Activated CD8-positive, alpha-beta memory T cell treated with anti-CD3 and anti-CD28 coated beads, Interleukin-2, amount 10 ng/mL, durations not matched to agents 7 days and 5 days (primary cell): Measurements from ENCODE around the gene FCAMR. TPM values are rescaled to one million over a fixed set of nuclear protein-coding genes. Genes with fewer than 3 reads are reported as not detected.
A peak's percentile ranks its signal among the peaks of the same experiment; 100 is the strongest.

Experiments used
- ATAC-seq: fragments of 150-1000 bp; cut with Tn5 transposase; one replicate; pipeline ENCODE4 v1.10.0; 2021; ENCODE audit warnings: moderate library complexity
- CTCF ChIA-PET: fragments of 350-600 bp; sonication (Branson Sonifier 250); formaldehyde crosslinking; loops from one replicate; lab custom pipeline; 2021; ENCODE audit warnings: antibody characterized with exemption; lab: Charles Lee
- DNase-seq: peaks from one replicate; pipeline ENCODE4 v3.0.0-alpha.2; 2020
- H3K27ac Mint-ChIP-seq: one replicate; pipeline ENCODE4 v1.8.0; 2021; ENCODE audit warnings: mild to moderate bottlenecking, mixed read lengths
- H3K27me3 Mint-ChIP-seq: one replicate; pipeline ENCODE4 v1.8.0; 2021; ENCODE audit warnings: mixed read lengths
- H3K36me3 Mint-ChIP-seq: one replicate; pipeline ENCODE4 v1.8.0; 2021; ENCODE audit warnings: mild to moderate bottlenecking, mixed read lengths
- H3K4me1 Mint-ChIP-seq: one replicate; pipeline ENCODE4 v1.8.0; 2021; ENCODE audit warnings: mixed read lengths
- H3K4me3 Mint-ChIP-seq: one replicate; pipeline ENCODE4 v1.8.0; 2021; ENCODE audit warnings: mild to moderate bottlenecking, moderate library complexity, mixed read lengths
- H3K9me3 Mint-ChIP-seq: one replicate; pipeline ENCODE4 v1.8.0; 2022; ENCODE audit warnings: low read depth, mixed read lengths
- total RNA-seq, 2 experiments: library from RNA; stranded (reverse); gene quantifications; one replicate each; pipeline ENCODE4 v1.2.3, GENCODE V29; 2021

FCAMR gene
- total RNA-seq, 2 experiments from 2014 or later = not detected

GRCh38 chr1:206985162-206985749, 15.0 kb upstream of the FCAMR start:
- Mint-ChIP-seq H3K36me3 (no peaks in the 10 kb centered on the region), H3K4me3 (no peak overlapping the region), H3K4me1 (peaks cover 6% of the 10 kb centered on the region), H3K27me3 (peaks cover 54% of the 10 kb centered on the region), H3K27ac (no peak overlapping the region), H3K9me3 (no peaks in the 10 kb centered on the region)
- ATAC-seq (no peak), DNase-seq (no peak)
- CTCF ChIA-PET = interaction anchor here (1.0 to 7.0 kb wide), 5 partner anchors 50 to 420 kb away, joined by 3 to 124 read pairs (median 5); no protein-coding TSS in a partner anchor

- CTCF ChIA-PET = interaction anchor here (0.7 to 7.1 kb wide), 51 partner anchors 9 to 517 kb away, joined by 3 to 124 read pairs (median 5); partner anchors contain the start of genes DYRK3, FCAMR, FCMR and IL20
- H3K4me3 Mint-ChIP-seq = no peak overlapping the region
- DNase-seq (peak; percentile 74), ATAC-seq (peak; percentile 85)
- H3K36me3 Mint-ChIP-seq = no peaks in the 10 kb centered on the region
- H3K4me1 Mint-ChIP-seq = no peaks in the 10 kb centered on the region
- H3K27ac Mint-ChIP-seq = no peak overlapping the region
- H3K27me3 Mint-ChIP-seq = peaks cover 40% of the 10 kb centered on the region
- H3K9me3 Mint-ChIP-seq = no peaks in the 10 kb centered on the region
Measured at GRCh38 chr1:206982216-206982615, 12.0 kb upstream of the FCAMR start.

- Mint-ChIP-seq H3K27me3 (peaks cover 23% of the 10 kb centered on the region), H3K27ac (no peak overlapping the region), H3K4me1 (no peaks in the 10 kb centered on the region), H3K36me3 (no peaks in the 10 kb centered on the region), H3K4me3 (no peak overlapping the region), H3K9me3 (no peaks in the 10 kb centered on the region)
- CTCF ChIA-PET = interaction anchor here (0.5 to 7.1 kb wide), 8 partner anchors 10 to 344 kb away, joined by 3 to 124 read pairs (median 5); partner anchors contain the start of genes DYRK3, FCAMR and MAPKAPK2
- ATAC-seq (no peak), DNase-seq (no peak)
Measured at GRCh38 chr1:206979379-206980043, 9.3 kb upstream of the FCAMR start.

GRCh38 chr1:206978259-206978658, 8.0 kb upstream of the FCAMR start:
- Mint-ChIP-seq H3K4me1 (no peaks in the 10 kb centered on the region), H3K9me3 (no peaks in the 10 kb centered on the region), H3K4me3 (no peak overlapping the region), H3K36me3 (no peaks in the 10 kb centered on the region), H3K27ac (no peak overlapping the region), H3K27me3 (peaks cover 20% of the 10 kb centered on the region)
- no peak for DNase-seq
- CTCF ChIA-PET = interaction anchor here (0.8 to 7.1 kb wide), 6 partner anchors 11 to 315 kb away, joined by 3 to 124 read pairs (median 4); no protein-coding TSS in a partner anchor
- no peak for ATAC-seq

- Mint-ChIP-seq H3K27me3 (peaks cover 33% of the 10 kb centered on the region), H3K9me3 (no peaks in the 10 kb centered on the region), H3K36me3 (no peaks in the 10 kb centered on the region), H3K4me1 (no peaks in the 10 kb centered on the region), H3K27ac (no peak overlapping the region), H3K4me3 (no peak overlapping the region)
- CTCF ChIA-PET = interaction anchor here (1.0 to 1.6 kb wide), 3 partner anchors 24 to 166 kb away, joined by 3 to 5 read pairs (median 3); no protein-coding TSS in a partner anchor
- ATAC-seq = no peak
- DNase-seq = peak; percentile 19
Measured at GRCh38 chr1:206975306-206975705, 5.0 kb upstream of the FCAMR start.

GRCh38 chr1:206974140-206974539, 3.9 kb upstream of the FCAMR start:
- peak; percentile 35 for DNase-seq
- CTCF ChIA-PET = interaction anchor here (1.0 to 7.4 kb wide), 6 partner anchors 8 to 239 kb away, joined by 3 to 47 read pairs (median 6); no protein-coding TSS in a partner anchor
- no peaks in the 10 kb centered on the region for H3K4me1 Mint-ChIP-seq
- no peak overlapping the region for H3K4me3 Mint-ChIP-seq
- no peaks in the 10 kb centered on the region for H3K36me3 Mint-ChIP-seq
- no peak overlapping the region for H3K27ac Mint-ChIP-seq
- H3K9me3 Mint-ChIP-seq = no peaks in the 10 kb centered on the region
- no peak for ATAC-seq
- peaks cover 42% of the 10 kb centered on the region for H3K27me3 Mint-ChIP-seq

GRCh38 chr1:206972728-206973127, 2.5 kb upstream of the FCAMR start:
- H3K4me3 Mint-ChIP-seq = no peak overlapping the region
- DNase-seq = peak; percentile 15
- no peak overlapping the region for H3K27ac Mint-ChIP-seq
- H3K4me1 Mint-ChIP-seq = peaks cover 8% of the 10 kb centered on the region
- H3K9me3 Mint-ChIP-seq = no peaks in the 10 kb centered on the region
- ATAC-seq = no peak
- no peaks in the 10 kb centered on the region for H3K36me3 Mint-ChIP-seq
- H3K27me3 Mint-ChIP-seq = peaks cover 43% of the 10 kb centered on the region
- CTCF ChIA-PET = interaction anchor here (1.5 to 7.4 kb wide), 6 partner anchors 10 to 246 kb away, joined by 5 to 47 read pairs (median 6); no protein-coding TSS in a partner anchor

DNA sequence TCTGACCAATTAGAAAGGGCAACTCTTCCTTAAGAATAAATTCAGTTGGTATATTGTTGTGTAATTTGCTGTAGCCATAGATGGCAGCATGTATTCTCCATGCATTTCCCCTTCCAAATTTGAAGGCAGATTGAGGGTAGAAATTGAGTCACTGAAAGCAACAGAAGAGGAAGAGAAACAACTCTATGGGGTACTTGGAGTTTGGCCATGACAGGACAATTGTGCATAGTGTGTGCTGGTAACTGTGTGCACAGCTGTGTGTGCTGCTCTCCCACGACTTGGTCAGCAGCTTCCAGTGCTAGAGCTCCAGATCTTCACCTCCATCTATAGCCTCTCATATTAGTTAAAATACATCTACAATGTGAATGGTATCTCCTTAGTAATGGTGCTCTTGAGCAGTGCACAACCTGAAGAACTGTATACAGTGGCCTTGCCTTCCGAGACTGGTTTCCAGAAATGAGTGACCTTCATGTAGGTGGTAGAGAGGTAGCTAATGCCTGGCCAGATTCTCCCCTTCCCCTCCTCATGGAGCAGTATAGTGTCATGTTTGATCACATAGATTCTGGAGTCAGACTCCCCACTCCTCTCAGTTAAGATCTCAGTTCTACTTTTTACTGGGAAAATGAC, 882 bp upstream of the FCAMR start:
- no peaks in the 10 kb centered on the region for H3K9me3 Mint-ChIP-seq
- no peak for ATAC-seq
- peaks cover 39% of the 10 kb centered on the region for H3K27me3 Mint-ChIP-seq
- peaks cover 21% of the 10 kb centered on the region for H3K4me1 Mint-ChIP-seq
- H3K36me3 Mint-ChIP-seq = no peaks in the 10 kb centered on the region
- DNase-seq = no peak
- H3K27ac Mint-ChIP-seq = no peak overlapping the region
- no peak overlapping the region for H3K4me3 Mint-ChIP-seq
- CTCF ChIA-PET = interaction anchor here (1.0 to 7.4 kb wide), 7 partner anchors 8 to 236 kb away, joined by 3 to 47 read pairs (median 4); no protein-coding TSS in a partner anchor

DNA sequence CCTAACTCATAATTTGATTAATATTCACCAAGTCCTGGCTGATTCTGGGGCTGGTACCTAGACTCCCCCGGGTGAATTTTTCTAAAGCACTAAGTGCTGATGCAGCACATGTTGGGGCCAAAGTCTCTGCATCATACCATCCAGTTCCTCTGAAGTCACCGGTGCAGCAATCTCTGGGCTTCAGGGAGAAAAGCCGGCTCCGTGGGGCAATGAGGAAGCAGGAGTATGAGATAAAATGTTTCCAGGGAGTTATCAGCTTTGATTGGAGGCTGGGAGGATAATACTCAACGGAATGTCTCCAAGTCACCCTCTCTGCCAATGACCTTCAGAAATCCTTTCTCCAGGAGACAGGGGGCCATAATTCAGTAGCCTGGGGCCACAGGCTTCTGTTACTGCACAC, 1.2 kb downstream of the FCAMR start:
- ATAC-seq (no peak), DNase-seq (no peak)
- Mint-ChIP-seq H3K36me3 (no peaks in the 10 kb centered on the region), H3K9me3 (no peaks in the 10 kb centered on the region), H3K27me3 (peaks cover 39% of the 10 kb centered on the region), H3K4me3 (no peak overlapping the region), H3K4me1 (peaks cover 21% of the 10 kb centered on the region), H3K27ac (no peak overlapping the region)
- CTCF ChIA-PET = interaction anchor here (1.3 to 7.4 kb wide), 4 partner anchors 11 to 36 kb away, joined by 3 to 47 read pairs (median 6); no protein-coding TSS in a partner anchor

DNA sequence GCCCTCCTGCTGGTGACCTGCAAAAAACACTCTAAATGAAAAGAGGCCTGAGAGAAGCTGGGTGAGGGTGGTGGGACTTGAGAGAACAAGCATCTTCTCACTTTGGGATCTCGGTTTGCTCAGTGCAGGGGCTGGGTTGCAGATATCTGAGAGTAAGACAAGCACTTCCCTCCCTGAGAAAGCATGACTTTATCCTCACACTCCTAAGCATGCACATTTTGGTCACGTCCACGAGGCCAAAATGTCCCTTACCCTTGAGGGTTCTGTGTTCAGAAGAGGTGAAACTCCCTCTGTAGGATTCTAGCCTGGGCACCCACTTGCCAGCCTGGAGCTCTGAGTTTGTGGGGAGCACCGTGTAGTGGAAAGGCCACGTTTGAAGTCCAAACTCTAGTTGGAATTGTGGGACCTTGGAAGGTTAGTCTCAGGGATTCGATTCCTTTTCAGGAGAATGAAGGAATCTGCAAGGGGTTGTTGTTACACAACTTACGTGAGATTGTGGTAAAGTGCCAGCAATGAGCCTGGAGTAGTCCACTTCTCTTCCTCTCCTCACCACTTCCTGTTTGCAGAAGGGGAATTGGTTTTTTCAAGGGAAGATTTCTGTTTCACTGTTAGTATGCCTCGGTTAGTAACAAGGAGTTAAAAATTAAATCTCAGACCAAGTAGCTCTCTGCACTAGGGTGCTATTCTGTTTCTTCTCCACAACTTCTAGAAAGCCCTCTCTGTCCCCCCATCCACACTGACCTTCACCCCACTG, 3.0 kb downstream of the FCAMR start:
- CTCF ChIA-PET = interaction anchor here (0.7 to 7.4 kb wide), 10 partner anchors 11 to 241 kb away, joined by 3 to 47 read pairs (median 4); no protein-coding TSS in a partner anchor
- DNase-seq = no peak
- H3K27ac Mint-ChIP-seq = peak overlapping the region; percentile 50
- ATAC-seq = peak; percentile 39
- peaks cover 35% of the 10 kb centered on the region for H3K4me1 Mint-ChIP-seq
- H3K36me3 Mint-ChIP-seq = no peaks in the 10 kb centered on the region
- H3K27me3 Mint-ChIP-seq = peaks cover 30% of the 10 kb centered on the region
- H3K9me3 Mint-ChIP-seq = no peaks in the 10 kb centered on the region
- peak overlapping the region; percentile 40 for H3K4me3 Mint-ChIP-seq

- CTCF ChIA-PET = interaction anchor here (1.0 to 1.5 kb wide), 2 partner anchors 18 to 32 kb away, joined by 3 to 4 read pairs; no protein-coding TSS in a partner anchor
- Mint-ChIP-seq H3K27me3 (peaks cover 20% of the 10 kb centered on the region), H3K36me3 (no peaks in the 10 kb centered on the region), H3K4me1 (peaks cover 43% of the 10 kb centered on the region), H3K9me3 (no peaks in the 10 kb centered on the region), H3K4me3 (no peak overlapping the region), H3K27ac (no peak overlapping the region)
- DNase-seq (no peak), ATAC-seq (no peak)
Measured at GRCh38 chr1:206965781-206966180, 4.5 kb downstream of the FCAMR start.

DNA sequence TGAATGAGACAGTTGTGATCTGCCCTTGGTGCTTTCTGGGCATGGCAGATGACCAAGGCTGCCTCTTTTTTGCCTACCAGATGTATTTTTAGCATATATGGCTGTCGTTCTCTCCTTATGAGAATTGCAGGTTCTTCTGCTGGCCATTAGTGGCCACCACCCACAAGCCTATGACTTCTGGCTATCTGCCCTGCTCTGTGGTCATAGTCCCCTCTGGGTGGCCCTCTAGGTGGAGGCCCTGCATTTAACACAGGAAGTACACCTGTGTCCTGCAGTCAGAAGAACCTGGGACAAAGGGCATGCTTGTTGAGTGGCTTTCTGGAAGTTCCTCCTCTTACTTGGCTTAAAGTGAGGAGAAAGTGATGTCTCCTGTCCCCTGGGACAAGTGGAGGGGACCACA, 6.5 kb downstream of the FCAMR start:
- DNase-seq (no peak), ATAC-seq (no peak)
- CTCF ChIA-PET = interaction anchor here (1.1 to 1.8 kb wide), 3 partner anchors 19 to 51 kb away, joined by 4 to 5 read pairs (median 5); no protein-coding TSS in a partner anchor
- Mint-ChIP-seq H3K27me3 (peaks cover 1% of the 10 kb centered on the region), H3K4me3 (no peak overlapping the region), H3K27ac (no peak overlapping the region), H3K4me1 (peaks cover 43% of the 10 kb centered on the region), H3K9me3 (no peaks in the 10 kb centered on the region), H3K36me3 (no peaks in the 10 kb centered on the region)
